ENCODE data around the gene NRG2.

Gene NRG2

GRCh38 chr5:139831624-139832023 lies 211.5 kb downstream of the NRG2 start:
- DNase-seq = no peak

GRCh38 chr5:139829471-139829870 lies 213.6 kb downstream of the NRG2 start:
- no peak for DNase-seq

- DNase-seq = no peak
Measured at GRCh38 chr5:139828207-139828895, 214.7 kb downstream of the NRG2 start.

GRCh38 chr5:139825690-139826089 lies 217.4 kb downstream of the NRG2 start:
- no peak for DNase-seq

GRCh38 chr5:139823757-139824355 lies 219.2 kb downstream of the NRG2 start:
- DNase-seq = no peak

GRCh38 chr5:139822553-139823425 lies 220.3 kb downstream of the NRG2 start:
- no peak for DNase-seq

- DNase-seq = no peak
Measured at GRCh38 chr5:139821806-139822552, 221.1 kb downstream of the NRG2 start.

- no peak for DNase-seq
Measured at GRCh38 chr5:139820606-139821005, 222.5 kb downstream of the NRG2 start.

GRCh38 chr5:139820130-139820529 lies 223.0 kb downstream of the NRG2 start:
- no peak for DNase-seq

GRCh38 chr5:139817970-139818369 lies 225.1 kb downstream of the NRG2 start:
- DNase-seq = no peak

GRCh38 chr5:139817362-139817761 lies 225.7 kb downstream of the NRG2 start:
- DNase-seq = no peak

GRCh38 chr5:139816566-139816965 lies 226.5 kb downstream of the NRG2 start:
- no peak for DNase-seq

- DNase-seq = no peak
Measured at GRCh38 chr5:139814704-139815280, 228.3 kb downstream of the NRG2 start.

- DNase-seq = no peak
Measured at GRCh38 chr5:139814191-139814601, 228.9 kb downstream of the NRG2 start.

GRCh38 chr5:139812836-139813805 lies 230.0 kb downstream of the NRG2 start:
- no peak for DNase-seq

GRCh38 chr5:139812323-139812722 lies 230.8 kb downstream of the NRG2 start:
- DNase-seq = no peak

- no peak for DNase-seq
Measured at GRCh38 chr5:139811274-139811607, 231.9 kb downstream of the NRG2 start.

- no peak for DNase-seq
Measured at GRCh38 chr5:139810341-139811273, 232.5 kb downstream of the NRG2 start.

- no peak for DNase-seq
Measured at GRCh38 chr5:139809331-139809810, 233.7 kb downstream of the NRG2 start.

Measured in NCI-H774 (cell line).